ENCODE data around the gene NOL4L. TPM values are rescaled to one million over a fixed set of nuclear protein-coding genes. Genes with fewer than 3 reads are reported as not detected.

The NOL4L gene
- polyA plus RNA-seq, 5 donors = 31.0 to 41.4 (median 39.2) TPM

- DNase-seq = no peak
Observed at GRCh38 chr20:32448306-32449056, 136.7 kb downstream of the NOL4L start.

GRCh38 chr20:32447136-32448027 lies 137.8 kb downstream of the NOL4L start:
- DNase-seq = no peak

- DNase-seq = no peak
Observed at GRCh38 chr20:32446301-32447100, 138.6 kb downstream of the NOL4L start.

GRCh38 chr20:32445539-32446273 lies 139.4 kb downstream of the NOL4L start:
- peak in 1 of 2 donors; percentile 36 for DNase-seq

- no peak for DNase-seq
Observed at GRCh38 chr20:32444474-32445220, 140.5 kb downstream of the NOL4L start.

- no peak for DNase-seq
Observed at GRCh38 chr20:32443386-32443974, 141.7 kb downstream of the NOL4L start.

- peak in 1 of 2 donors; percentile 38 for DNase-seq
Observed at GRCh38 chr20:32442630-32443373, 142.3 kb downstream of the NOL4L start.

- no peak for DNase-seq
Observed at GRCh38 chr20:32441638-32442037, 143.5 kb downstream of the NOL4L start.

- no peak for DNase-seq
Observed at GRCh38 chr20:32440758-32441078, 144.4 kb downstream of the NOL4L start.

- DNase-seq = no peak
Observed at GRCh38 chr20:32440069-32440757, 144.9 kb downstream of the NOL4L start.

- DNase-seq = no peak
Observed at GRCh38 chr20:32439132-32439829, 145.9 kb downstream of the NOL4L start.

GRCh38 chr20:32438331-32438858 lies 146.7 kb downstream of the NOL4L start:
- DNase-seq = no peak

GRCh38 chr20:32437391-32438074 lies 147.6 kb downstream of the NOL4L start:
- DNase-seq = no peak

GRCh38 chr20:32436968-32437367 lies 148.2 kb downstream of the NOL4L start:
- DNase-seq = no peak

GRCh38 chr20:32436142-32436861 lies 148.8 kb downstream of the NOL4L start:
- no peak for DNase-seq

- DNase-seq = no peak
Observed at GRCh38 chr20:32435449-32436107, 149.6 kb downstream of the NOL4L start.

All from right lung (tissue), 5 donors.